ENCODE data around the gene TCFL5. TPM values are rescaled to one million over a fixed set of nuclear protein-coding genes. Genes with fewer than 3 reads are reported as not detected.

Gene TCFL5
- total RNA-seq, 1 experiment from 2014 or later = 10.8 TPM

GRCh38 chr20:62906209-62906608 is 44.6 kb upstream of the TCFL5 start:
- DNase-seq (ENCODE audit: unreplicated experiment) = no peak
- CTCF ChIA-PET = interaction anchor here (0.6 to 1.4 kb wide), 2 partner anchors 14 to 150 kb away, joined by 3 to 4 read pairs; no protein-coding TSS in a partner anchor
- no peak for TF ChIP-seq CTCF (IDR thresholded peaks at IDR 0.05; ENCODE audit: unreplicated experiment)
- Mint-ChIP-seq H3K4me3 (ENCODE audit: unreplicated experiment) (no peak overlapping the region), H3K36me3 (ENCODE audit: insufficient read depth, unreplicated experiment) (peaks cover 100% of the 10 kb centered on the region), H3K4me1 (ENCODE audit: insufficient read depth, unreplicated experiment) (no peaks in the 10 kb centered on the region), H3K27ac (ENCODE audit: low read depth, unreplicated experiment) (no peak overlapping the region), H3K9me3 (ENCODE audit: unreplicated experiment) (no peaks in the 10 kb centered on the region), H3K27me3 (ENCODE audit: insufficient read depth, unreplicated experiment) (no peaks in the 10 kb centered on the region)
- POLR2A ChIA-PET = interaction anchor here (1.3 kb wide), 1 partner anchor 10 kb away, joined by 5 read pairs; no protein-coding TSS in a partner anchor
- no TSS peak for BruUV-seq (replicated peaks)
- intact Hi-C loops (cut with micrococcal nuclease) = no loop called here

- DNase-seq (ENCODE audit: unreplicated experiment) = no peak
- Mint-ChIP-seq H3K27me3 (ENCODE audit: insufficient read depth, unreplicated experiment) (no peaks in the 10 kb centered on the region), H3K36me3 (ENCODE audit: insufficient read depth, unreplicated experiment) (peaks cover 100% of the 10 kb centered on the region), H3K4me3 (ENCODE audit: unreplicated experiment) (no peak overlapping the region), H3K9me3 (ENCODE audit: unreplicated experiment) (no peaks in the 10 kb centered on the region), H3K27ac (ENCODE audit: low read depth, unreplicated experiment) (no peak overlapping the region), H3K4me1 (ENCODE audit: insufficient read depth, unreplicated experiment) (no peaks in the 10 kb centered on the region)
- BruUV-seq (replicated peaks) = no TSS peak
- POLR2A ChIA-PET = interaction anchor here (1.3 kb wide), 1 partner anchor 10 kb away, joined by 5 read pairs; no protein-coding TSS in a partner anchor
- CTCF ChIA-PET = interaction anchor here (0.6 to 1.4 kb wide), 2 partner anchors 15 to 149 kb away, joined by 3 to 4 read pairs; no protein-coding TSS in a partner anchor
- intact Hi-C loops (cut with micrococcal nuclease) = no loop called here
- TF ChIP-seq CTCF (IDR thresholded peaks at IDR 0.05; ENCODE audit: unreplicated experiment) = no peak
Measured at GRCh38 chr20:62905536-62906117, 44.0 kb upstream of the TCFL5 start.

- Mint-ChIP-seq H3K4me3 (ENCODE audit: unreplicated experiment) (no peak overlapping the region), H3K27ac (ENCODE audit: low read depth, unreplicated experiment) (no peak overlapping the region), H3K36me3 (ENCODE audit: insufficient read depth, unreplicated experiment) (peaks cover 89% of the 10 kb centered on the region), H3K9me3 (ENCODE audit: unreplicated experiment) (no peaks in the 10 kb centered on the region), H3K4me1 (ENCODE audit: insufficient read depth, unreplicated experiment) (no peaks in the 10 kb centered on the region), H3K27me3 (ENCODE audit: insufficient read depth, unreplicated experiment) (no peaks in the 10 kb centered on the region)
- no TSS peak for BruUV-seq (replicated peaks)
- no peak for DNase-seq (ENCODE audit: unreplicated experiment)
- ChIA-PET POLR2A (interaction anchor here (0.8 to 5.8 kb wide), 10 partner anchors 10 to 39 kb away, joined by 3 to 36 read pairs (median 6); partner anchors contain the start of gene GID8), CTCF (interaction anchor here (0.6 to 7.5 kb wide), 5 partner anchors 10 to 819 kb away, joined by 3 to 54 read pairs (median 6); no protein-coding TSS in a partner anchor)
- no peak for TF ChIP-seq CTCF (IDR thresholded peaks at IDR 0.05; ENCODE audit: unreplicated experiment)
- intact Hi-C loops (cut with micrococcal nuclease) = no loop called here
Measured at GRCh38 chr20:62902926-62903615, 41.4 kb upstream of the TCFL5 start.

- DNase-seq (ENCODE audit: unreplicated experiment) = no peak
- intact Hi-C loops (cut with micrococcal nuclease) = no loop called here
- Mint-ChIP-seq H3K27me3 (ENCODE audit: insufficient read depth, unreplicated experiment) (no peaks in the 10 kb centered on the region), H3K4me3 (ENCODE audit: unreplicated experiment) (no peak overlapping the region), H3K27ac (ENCODE audit: low read depth, unreplicated experiment) (no peak overlapping the region), H3K36me3 (ENCODE audit: insufficient read depth, unreplicated experiment) (peaks cover 77% of the 10 kb centered on the region), H3K4me1 (ENCODE audit: insufficient read depth, unreplicated experiment) (no peaks in the 10 kb centered on the region), H3K9me3 (ENCODE audit: unreplicated experiment) (no peaks in the 10 kb centered on the region)
- TF ChIP-seq CTCF (IDR thresholded peaks at IDR 0.05; ENCODE audit: unreplicated experiment) = no peak
- POLR2A ChIA-PET = interaction anchor here (0.8 to 5.8 kb wide), 8 partner anchors 11 to 89 kb away, joined by 3 to 36 read pairs (median 4); partner anchors contain the start of gene GID8
- BruUV-seq (replicated peaks) = no TSS peak
- CTCF ChIA-PET = interaction anchor here (0.6 to 7.5 kb wide), 14 partner anchors 9 to 107 kb away, joined by 3 to 54 read pairs (median 4); no protein-coding TSS in a partner anchor
Measured at GRCh38 chr20:62901891-62902290, 40.3 kb upstream of the TCFL5 start.

Measured in MCF 10A (cell line).